Neural progenitor cell (in vitro differentiated cells): ENCODE results near the gene ACOT13.

Experiments
- EZH2phosphoT487 ChIP-seq: fragments of 200-600 bp; sonication (generic); IDR thresholded peaks from 2 replicates; pipeline ENCODE4 v1.6.1; 2017; ENCODE audit warnings: antibody characterized with exemption
- TF ChIP-seq, protein P1 (sequence below): fragments of 200-600 bp; sonication (generic); IDR thresholded peaks from 2 replicates; pipeline ENCODE4 v1.5.1; 2017; ENCODE audit warnings: antibody characterized with exemption, mild to moderate bottlenecking

DNA sequence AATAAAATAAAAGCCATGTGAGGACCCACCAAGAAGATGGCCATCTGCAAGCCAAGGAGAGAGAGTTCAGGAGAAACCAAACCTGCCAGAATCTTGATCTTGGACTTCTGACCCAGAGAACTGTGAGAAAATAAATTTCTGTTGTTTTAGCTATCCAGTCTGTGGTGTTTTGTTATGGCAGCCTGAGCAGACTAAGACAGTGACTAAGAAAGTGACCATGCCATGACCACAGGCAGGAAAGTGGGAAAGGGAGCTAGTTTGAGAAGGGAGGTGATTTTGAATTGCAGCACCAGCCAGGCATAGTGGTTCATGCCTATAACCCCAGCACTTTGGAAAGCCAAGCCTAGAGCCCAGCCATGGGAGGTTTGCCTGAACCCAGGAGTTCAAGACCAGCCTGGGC is 74.0 kb downstream of the ACOT13 start:
- TF ChIP-seq, protein P1, sequence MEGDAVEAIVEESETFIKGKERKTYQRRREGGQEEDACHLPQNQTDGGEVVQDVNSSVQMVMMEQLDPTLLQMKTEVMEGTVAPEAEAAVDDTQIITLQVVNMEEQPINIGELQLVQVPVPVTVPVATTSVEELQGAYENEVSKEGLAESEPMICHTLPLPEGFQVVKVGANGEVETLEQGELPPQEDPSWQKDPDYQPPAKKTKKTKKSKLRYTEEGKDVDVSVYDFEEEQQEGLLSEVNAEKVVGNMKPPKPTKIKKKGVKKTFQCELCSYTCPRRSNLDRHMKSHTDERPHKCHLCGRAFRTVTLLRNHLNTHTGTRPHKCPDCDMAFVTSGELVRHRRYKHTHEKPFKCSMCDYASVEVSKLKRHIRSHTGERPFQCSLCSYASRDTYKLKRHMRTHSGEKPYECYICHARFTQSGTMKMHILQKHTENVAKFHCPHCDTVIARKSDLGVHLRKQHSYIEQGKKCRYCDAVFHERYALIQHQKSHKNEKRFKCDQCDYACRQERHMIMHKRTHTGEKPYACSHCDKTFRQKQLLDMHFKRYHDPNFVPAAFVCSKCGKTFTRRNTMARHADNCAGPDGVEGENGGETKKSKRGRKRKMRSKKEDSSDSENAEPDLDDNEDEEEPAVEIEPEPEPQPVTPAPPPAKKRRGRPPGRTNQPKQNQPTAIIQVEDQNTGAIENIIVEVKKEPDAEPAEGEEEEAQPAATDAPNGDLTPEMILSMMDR: no peak
- no peak for TF ChIP-seq EZH2phosphoT487
